HG02610 (cell line): ENCODE measurements around the gene SLC35A2.
"Not testable (repeated sequence)": the region's sequence is repeated elsewhere in the genome, so short reads cannot be mapped to it uniquely, and the experiment has no call there.

Source experiments
- ATAC-seq: cut with Tn5 transposase; IDR thresholded peaks from one replicate; pipeline ENCODE4 v1.9.1; 2021; ENCODE audit warnings: mild to moderate bottlenecking, moderate library complexity; ENCODE audit not compliant: unreplicated experiment

The SLC35A2 gene

DNA sequence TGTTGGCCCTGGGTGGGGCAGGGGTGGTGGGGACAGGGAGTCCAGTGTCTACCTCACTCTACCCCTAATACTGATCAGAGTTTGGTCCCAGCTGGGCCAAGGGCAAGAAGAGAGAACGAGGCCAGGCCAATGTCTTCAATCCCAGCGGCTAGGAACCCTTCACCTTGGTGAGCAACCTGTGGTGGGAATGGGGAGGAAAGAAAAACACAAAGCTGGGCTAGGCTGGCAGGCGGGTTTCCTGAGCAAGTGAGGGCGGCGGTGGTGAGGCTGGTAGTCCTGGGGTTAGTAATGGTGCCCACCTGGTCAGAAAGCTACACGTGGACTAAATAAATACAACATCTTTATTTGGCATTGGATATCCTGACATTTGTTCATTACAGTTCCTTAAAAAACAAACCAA is 8.2 kb downstream of the SLC35A2 start:
- no peak for ATAC-seq

DNA sequence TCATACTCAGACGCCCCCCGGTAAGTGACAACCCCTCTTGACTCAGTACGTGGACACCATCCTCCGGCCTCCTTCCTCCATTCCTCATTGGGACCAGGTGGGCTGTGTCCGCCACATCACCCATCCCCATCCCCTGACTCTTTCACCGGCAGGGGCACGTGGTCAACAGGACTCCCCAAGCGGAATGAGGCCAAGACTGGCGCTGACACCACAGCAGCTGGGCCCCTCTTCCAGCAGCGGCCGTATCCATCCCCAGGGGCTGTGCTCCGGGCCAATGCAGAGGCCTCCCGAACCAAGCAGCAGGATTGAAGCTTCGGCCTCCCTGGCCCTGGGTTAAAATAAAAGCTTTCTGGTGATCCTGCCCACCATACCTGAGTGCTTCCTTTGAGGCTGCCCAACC is 8.7 kb downstream of the SLC35A2 start:
- no peak for ATAC-seq

DNA sequence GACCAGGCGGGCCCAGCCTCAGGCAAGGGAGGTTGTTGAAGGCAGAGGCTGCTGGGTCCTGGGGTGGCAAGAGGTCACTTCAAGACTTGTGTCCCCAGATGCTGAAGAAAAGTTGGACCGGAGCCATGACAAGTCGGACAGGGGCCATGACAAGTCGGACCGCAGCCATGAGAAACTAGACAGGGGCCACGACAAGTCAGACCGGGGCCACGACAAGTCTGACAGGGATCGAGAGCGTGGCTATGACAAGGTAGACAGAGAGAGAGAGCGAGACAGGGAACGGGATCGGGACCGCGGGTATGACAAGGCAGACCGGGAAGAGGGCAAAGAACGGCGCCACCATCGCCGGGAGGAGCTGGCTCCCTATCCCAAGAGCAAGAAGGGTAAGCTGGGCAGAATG is 9.3 kb downstream of the SLC35A2 start:
- no peak for ATAC-seq

DNA sequence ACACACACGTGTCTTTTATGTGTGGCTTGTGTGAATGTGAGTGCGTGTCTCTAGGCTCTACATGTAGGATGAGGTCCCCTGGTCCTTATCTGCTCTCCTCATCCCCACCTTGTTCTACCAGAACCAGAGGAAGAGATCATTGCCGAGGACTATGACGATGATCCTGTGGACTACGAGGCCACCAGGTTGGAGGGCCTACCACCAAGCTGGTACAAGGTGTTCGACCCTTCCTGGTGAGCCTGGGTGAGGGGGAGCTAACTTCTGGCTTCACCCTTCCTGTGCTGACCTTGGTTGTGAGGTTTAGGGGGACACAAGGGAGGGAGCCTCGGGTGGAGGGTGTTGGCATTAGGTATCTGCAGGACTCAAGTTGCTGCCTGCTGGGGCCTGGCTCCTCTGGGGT is 10.4 kb downstream of the SLC35A2 start:
- no peak for ATAC-seq

DNA sequence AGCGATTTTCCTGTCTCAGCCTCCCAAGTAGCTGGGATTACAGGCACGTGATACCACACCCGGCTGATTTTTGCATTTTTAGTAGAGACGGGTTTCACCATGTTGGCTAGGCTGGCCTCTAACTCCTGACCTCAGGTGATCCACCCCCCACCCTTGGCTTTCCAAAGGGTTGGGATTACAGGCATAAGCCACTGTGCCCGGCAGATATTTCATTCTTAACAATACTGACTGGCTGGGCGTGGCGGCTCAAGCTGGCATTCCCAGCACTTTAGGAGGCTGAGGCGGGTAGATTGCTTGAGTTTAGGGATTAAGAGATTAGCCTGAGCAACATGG is 12.4 kb downstream of the SLC35A2 start:
- no peak for ATAC-seq

DNA sequence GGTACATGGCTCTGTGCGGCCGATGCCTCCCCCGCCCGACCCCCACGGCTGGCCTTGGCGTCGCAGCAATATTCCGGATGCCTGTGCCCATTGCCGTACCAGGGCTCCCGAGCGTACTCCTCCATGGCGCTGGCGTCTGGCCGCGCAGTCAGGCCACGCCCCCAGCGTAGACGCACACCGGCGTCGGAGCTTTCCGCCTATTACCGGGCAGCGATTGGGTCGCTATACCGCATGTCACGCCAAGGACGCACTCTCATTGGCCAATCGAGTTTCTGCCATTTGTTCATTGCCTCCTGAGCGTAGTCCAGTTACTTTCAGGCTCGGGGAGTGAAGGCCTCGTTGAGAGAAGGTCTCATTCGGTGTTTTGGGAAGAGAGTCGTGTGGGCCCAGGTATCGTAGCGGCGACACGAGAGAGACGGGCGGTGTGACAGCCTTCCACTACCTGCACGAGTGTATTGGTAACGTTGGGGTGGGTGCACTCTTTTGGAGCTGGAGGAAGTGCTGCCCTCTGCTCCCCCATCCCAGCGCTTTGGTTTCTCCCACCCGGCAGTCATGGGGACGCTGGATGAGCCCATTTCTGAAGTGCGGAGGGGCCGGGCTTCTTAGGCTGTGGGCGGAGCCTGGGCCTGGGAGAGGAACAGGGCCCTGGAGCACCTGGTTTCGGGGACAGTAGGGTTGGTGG is 13.7 kb downstream of the SLC35A2 start, which contains the start of the genes PQBP1 and TIMM17B:
PQBP1 (plus strand) TSS at position 306 of the 682 bp plus-strand sequence. CDS start 580 bp downstream, outside the sequence.
TIMM17B (minus strand) TSS at position 144 of the 682 bp plus-strand sequence; CDS start at position 125, 19 bp downstream.
- ATAC-seq, result peak; percentile 92

DNA sequence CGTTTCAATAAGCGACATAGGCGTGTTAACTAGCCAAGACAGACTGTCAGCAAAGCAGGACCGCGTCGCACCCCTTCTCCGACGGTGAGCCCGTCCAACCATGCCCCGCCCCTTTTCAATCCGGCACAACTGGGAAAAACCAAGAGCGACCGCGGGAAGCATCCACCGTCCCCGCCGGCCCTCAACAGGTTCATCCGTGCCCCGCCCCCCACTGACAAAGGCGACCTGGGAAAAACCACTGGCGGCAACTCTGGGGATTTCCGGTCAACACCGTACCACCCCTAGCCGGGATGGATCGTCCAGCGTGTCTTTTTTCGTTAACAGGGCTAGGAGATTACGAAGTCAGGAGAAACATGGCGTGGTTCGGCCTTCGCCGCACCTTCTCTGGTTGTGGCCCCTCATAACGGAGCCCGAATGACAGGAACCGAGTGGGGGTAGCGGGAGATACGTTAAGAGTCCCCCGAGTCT is 14.3 kb downstream of the SLC35A2 start:
- peak; percentile 13 for ATAC-seq

DNA sequence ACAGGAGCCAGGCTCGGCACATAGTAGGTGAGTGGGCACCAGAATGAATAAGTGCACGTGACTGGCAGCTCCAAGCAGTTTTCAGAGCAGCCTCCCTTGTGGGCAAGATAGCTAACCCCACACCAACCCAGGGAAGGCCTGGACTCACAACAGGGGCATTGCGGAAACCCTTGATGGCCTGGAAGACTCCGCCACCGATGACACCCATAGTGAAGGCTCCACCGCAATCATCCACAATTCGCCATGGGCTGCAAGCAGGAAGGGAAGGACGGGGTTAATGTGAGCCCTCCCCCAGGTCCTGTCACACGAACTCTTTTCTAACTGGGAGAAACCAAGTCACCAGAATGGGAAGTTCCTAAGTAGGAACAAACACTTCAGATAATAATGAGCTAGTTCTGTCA is 14.8 kb downstream of the SLC35A2 start:
- no peak for ATAC-seq

DNA sequence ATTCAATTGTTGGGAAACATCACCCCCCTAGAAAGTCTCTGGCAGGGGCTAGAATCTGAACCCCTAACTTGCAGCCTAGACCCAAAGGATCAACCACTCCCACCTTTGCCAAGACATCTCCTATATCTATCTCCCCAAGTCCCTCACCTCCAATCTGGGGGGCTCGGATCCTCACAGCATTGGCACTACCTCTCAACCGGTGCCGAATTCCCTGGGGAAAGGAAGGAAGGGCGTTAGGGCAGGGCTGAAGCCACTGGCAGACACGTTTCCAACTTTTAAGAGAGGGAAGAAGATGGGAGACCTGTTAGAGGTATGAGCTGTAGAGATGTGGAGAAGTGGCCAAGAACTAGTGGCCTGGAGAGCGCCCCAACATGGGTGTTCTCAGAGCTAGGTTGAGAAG is 16.6 kb downstream of the SLC35A2 start:
- no peak for ATAC-seq

DNA sequence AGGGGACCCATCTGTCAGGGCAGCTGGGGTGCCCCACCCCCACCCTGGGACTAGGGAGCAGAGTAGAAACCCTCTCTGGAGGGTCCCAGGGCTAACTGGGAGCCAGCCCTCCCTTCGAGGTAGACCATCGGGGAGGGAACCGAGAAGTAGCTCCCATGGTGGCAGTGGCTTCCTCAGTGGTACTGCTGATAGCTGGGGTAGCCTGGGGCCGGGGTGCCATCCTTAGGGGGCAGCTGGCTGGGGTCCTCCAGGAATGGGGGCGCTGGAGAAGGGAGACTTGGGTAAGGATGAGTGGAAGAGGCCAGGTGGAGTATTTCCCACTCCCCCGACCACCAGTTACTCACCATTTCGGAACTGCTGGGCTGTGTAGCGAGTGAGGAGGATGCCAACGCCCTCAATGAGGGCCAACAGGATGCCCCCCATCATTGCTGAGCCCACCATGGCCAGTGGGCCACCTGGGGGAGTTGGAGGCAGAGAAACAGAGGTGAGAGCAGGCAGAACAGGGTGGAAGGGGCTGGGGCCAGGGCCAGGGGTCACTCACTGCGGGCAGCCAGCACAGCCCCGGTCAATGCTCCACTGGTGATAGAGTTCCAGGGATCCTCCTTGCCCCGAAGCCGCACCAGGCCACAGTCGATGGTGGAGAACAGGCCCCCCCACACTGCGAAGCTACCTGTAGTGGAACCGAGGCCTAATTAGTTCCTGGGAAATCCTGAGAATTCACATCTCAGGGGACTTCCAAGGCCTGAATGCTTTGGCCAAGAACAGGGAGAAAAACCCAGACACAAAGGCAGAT is 17.7 kb downstream of the SLC35A2 start:
- ATAC-seq, result no peak

DNA sequence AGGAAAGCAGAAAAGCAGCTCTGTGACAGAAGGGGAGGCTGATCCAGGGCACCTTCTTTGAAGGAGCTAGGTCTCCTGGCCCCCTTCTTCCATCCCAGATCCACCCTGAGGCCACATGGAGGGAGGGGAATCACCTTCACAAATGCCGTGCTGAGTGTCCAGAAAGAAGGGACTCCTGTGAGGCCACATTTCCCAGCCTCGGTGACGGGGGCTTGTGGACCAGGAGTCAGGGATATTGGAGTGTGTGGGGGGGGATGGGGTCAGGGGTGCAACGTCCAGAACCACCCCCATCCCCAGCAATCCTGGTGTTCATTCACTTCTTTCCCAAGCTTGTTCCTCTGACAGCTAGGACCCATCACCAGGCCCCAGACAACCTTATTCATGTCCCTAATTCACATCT is 18.6 kb downstream of the SLC35A2 start:
- ATAC-seq, result no peak

DNA sequence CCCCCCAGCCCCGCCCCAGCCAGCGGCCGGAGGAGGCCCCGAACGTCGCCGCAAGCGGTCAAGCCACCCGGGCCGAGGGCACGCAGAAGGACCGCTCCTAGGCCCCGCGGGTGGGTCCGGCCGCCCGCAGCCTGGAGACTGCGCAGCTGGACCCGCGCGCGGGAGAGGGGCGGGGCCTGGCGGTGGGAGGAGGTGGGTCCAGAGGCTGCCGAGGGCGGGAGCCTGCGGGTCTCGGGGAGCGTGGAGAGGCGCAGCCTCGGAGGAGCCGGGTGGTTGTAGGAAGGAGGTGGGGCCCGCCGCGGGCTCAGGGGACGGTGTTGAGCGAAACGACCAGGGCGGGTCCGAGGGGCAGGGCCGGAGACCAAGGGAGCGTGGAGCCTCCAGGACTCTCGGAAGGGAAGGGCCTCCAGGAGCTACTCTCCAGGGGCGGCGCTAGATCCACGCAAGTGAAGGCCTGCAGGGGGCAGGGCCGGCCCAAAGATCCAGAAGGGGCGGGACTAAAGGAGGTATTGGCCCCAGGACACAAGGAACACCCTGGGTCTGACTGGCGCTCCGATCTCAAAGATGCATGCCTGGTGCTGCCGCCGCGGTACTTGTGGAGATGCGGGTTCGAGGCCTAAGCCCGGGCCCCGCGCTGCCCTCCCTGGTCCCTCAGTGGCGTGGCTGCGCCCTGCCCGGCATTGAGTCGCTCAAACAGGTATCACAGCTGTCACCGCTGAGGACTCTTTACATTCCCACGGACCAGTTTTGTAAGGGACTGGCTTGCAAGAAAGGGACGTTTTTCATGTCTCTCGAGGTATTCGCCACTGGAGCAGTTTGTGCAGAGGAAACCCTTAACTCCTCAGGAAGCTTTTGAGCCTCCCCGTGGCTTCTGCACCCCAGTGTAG is 19.8 kb downstream of the SLC35A2 start:
- ATAC-seq, result peak; percentile 81

DNA sequence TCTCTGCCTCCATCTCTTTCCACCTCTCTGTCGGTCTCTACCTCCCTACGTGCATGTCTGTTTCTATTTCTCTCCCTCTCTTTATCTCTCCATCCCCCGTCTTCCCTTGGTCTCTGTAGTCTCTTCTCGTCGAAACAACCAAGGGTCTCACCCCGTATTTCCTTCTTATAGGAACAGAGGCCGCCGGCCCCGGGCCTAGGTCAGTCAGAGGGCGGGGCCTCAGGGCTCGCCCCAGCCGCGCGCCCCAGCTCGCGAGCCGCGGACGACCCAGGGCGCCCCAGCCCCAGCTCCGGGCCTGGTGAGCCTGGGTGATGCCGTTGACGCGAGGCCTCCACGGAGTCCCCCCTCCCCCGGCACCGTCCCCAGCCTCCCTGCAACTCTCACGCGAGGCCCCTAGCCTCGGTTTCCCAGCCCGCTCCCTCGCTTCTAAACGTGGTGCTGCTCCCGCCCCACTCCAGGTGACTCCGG is 20.5 kb downstream of the SLC35A2 start:
- ATAC-seq, result peak; percentile 44

DNA sequence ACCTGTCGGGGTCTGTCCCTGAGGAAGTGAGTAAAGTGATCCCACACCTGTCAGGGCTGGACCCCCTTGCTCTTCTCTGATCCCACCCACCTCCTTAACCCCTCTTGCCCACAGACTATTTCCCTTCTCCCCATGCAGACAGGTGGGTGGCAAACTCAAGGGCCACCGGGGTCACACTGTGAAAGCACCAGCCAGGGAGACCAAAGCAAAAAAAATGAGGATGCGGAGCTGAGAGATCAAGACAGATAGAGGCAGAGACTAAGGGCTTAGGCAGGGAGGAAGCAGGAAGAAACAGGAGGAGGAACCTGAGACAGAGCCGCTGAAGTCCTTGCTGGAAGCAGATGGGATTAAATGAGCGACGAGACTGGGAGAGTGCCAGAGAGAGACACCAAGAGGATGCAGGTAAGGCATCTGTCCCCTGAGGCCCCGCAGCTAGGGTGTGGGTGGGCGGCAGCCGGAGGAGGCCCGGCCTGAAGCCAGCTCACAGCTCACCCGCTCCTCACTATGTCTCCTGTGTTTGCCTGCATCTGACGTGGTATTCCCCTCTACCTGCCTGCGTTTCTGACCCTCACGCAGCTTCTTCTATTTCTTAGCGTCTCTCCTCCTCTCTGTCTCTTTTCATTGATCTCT is 21.0 kb downstream of the SLC35A2 start:
- ATAC-seq, result no peak

DNA sequence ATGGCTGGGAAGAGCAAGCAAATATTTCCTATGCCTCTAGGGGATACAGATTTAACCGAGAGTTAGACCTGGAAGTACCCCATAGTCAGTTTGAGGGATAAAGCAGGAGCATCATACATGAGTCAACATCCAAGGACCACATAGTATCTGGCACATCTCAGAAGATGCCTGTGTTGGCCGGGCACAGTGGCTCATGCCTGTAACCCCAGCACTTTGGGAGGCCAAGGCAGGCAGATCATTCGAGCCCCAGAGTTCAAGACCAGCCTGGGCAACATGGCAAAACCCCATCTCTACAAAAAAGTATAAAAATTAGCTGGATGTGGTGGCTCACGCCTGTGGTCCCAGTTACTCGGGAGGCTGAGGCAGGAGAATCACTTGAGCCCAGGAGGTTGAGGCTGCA is 24.9 kb downstream of the SLC35A2 start:
- ATAC-seq, result not testable (repeated sequence)

DNA sequence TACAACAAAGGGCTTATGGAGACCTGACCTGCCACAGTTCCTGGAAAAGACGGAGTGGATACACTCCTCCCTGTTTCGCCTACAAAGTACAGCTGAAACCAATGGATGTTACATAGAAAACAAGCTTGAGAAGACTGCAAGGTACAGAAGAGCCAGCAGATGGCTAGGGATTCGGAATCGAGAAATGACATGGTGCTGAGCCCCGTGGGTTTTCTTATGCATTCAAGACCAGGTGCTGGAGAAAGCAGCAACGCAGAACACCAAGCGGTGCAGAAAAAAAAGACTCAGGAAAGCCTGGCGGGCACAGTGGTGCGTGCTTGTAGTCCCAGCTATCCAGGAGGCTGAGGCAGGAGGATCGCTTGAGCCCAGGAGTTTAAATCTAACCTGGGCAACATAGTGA is 27.7 kb downstream of the SLC35A2 start:
- no peak for ATAC-seq

DNA sequence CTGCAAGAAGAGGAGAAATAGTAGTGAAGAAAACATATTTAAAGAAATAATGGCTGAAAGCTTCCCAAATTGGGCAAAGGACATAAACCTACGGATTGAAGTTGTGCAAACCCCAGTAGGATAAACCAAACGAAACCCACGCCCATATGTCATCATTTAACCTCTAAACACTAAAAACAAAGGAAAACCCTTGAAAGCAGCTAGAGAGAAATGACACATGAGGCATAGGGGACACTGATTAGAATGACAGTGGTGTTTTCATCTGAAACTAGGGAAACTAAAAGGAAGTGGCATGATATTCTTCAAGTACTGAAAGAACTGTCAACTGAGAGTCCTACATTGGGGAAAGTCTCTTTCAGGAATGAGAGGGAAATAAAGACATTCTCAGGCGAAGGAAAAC is 34.5 kb downstream of the SLC35A2 start:
- not testable (repeated sequence) for ATAC-seq

DNA sequence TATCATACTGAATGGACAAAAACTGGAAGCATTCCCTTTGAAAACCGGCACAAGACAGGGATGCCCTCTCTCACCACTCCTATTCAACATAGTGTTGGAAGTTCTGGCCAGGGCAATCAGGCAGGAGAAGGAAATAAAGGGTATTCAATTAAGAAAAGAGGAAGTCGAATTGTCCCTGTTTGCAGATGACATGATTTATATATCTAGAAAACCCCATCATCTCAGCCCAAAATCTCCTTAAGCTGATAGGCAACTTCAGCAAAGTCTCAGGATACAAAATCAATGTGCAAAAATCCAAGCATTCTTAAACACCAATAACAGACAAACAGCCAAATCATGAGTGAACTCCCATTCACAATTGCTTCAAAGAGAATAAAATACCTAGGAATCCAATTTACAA is 39.4 kb downstream of the SLC35A2 start:
- ATAC-seq, result not testable (repeated sequence)

DNA sequence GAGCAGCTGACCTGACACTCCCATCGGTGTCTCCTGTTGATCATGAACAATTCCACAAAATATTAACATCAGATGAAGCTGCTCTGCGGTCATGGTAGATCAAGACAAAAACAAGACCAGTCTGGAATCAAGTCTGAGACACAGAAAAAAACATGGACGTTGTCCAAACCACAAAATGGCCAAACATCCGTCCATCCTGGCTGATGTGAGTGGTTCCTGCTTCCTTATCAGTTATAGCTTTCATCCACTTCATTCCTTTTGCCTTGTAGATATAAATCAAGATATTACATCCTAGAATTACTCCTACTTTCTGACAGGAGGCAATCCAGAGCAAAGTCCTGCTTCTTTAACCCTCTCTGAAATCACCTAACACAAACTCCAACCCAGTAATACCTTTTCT is 47.2 kb downstream of the SLC35A2 start:
- no peak for ATAC-seq

DNA sequence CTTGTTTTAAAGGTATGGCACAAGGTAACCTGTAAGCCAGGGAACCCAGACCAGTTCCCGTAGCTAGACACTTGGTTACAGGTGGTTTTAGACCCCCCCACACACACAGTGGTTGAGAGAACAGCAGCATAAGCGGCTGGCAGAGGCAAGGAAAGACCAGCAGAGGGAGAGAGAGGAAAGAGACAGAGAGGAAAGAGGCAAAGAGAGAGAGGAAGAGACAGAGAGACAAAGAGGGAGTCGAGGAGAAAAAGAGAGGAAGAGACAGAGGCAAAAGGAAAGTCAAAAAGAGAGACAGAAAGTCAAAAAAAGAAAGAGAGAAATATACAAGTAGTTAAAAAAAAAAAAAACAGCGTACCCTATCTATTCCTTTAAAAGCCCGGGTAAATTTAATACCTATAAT is 56.5 kb downstream of the SLC35A2 start:
- no peak for ATAC-seq
